ENCODE measurements around the gene EPB41L5. TPM values are rescaled to one million over a fixed set of nuclear protein-coding genes. Genes with fewer than 3 reads are reported as not detected.

Gene EPB41L5
- total RNA-seq, 1 donor from 2014 or later = 27.0 TPM

DNA sequence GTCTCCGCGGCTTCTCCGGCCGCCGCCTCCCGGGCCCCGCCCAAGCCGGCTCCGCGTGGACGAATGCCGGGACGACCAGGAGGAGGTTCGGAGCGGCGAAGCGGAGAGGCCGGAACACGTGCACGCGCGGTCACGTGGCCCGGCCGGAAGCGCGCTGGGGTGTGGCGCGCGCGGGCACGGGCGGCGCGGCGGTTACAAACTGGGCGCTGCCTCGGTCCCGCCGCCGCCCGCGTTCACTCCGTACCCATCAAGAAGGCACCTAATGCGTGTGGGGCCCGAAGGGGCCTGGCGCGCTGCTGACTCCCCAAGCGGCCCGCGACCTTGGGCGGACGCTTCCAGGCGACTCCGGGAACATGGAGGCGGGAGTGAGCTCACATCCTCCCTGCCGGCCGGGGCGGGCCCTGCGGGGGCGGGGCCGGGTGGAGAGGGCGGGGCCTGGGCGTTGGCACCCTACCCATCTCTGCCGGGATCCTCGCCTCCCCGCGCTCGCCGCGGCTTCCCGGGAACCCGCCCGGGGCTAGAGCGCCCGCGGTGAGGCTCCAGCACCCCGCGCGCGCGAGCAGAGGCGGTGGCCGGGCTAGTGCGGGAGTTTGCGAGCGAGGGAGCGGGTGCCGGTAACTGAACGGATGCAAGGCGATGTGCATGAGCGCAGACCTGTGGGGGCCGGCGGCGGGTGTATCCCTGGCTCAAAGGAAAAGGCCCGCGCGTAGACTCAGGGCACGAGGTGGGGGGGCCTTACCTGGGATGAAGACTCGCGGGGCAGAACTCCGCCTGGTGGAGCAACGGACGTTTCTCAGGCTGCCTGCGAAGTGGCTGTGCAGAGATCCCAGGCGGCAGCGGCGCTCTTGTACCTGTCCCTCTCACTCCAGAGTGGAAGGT is 210.4 kb downstream of the EPB41L5 start, which contains the start of gene TMEM185B:
Gene TMEM185B, minus strand, starts transcription at position 367 of the 879 bp plus-strand sequence. CDS start 424 bp downstream, outside the sequence.
- DNase-seq (ENCODE audit: low read depth) = no peak
- peak within 1 kb of the TSS; percentile 58 for H3K4me3 ChIP-seq (ENCODE audit: low read depth, low read length)
- TF ChIP-seq, protein P1, sequence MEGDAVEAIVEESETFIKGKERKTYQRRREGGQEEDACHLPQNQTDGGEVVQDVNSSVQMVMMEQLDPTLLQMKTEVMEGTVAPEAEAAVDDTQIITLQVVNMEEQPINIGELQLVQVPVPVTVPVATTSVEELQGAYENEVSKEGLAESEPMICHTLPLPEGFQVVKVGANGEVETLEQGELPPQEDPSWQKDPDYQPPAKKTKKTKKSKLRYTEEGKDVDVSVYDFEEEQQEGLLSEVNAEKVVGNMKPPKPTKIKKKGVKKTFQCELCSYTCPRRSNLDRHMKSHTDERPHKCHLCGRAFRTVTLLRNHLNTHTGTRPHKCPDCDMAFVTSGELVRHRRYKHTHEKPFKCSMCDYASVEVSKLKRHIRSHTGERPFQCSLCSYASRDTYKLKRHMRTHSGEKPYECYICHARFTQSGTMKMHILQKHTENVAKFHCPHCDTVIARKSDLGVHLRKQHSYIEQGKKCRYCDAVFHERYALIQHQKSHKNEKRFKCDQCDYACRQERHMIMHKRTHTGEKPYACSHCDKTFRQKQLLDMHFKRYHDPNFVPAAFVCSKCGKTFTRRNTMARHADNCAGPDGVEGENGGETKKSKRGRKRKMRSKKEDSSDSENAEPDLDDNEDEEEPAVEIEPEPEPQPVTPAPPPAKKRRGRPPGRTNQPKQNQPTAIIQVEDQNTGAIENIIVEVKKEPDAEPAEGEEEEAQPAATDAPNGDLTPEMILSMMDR (conservative IDR thresholded peaks at IDR 0.05; ENCODE audit: low read depth, low read length) = peak; percentile 43

GRCh38 chr2:120224256-120224655 is 211.4 kb downstream of the EPB41L5 start:
- TF ChIP-seq, protein P1 (conservative IDR thresholded peaks at IDR 0.05; ENCODE audit: low read depth, low read length) = no peak
- peak overlapping the region; percentile 58 for H3K4me3 ChIP-seq (ENCODE audit: low read depth, low read length)
- no peak for DNase-seq (ENCODE audit: low read depth)

DNA sequence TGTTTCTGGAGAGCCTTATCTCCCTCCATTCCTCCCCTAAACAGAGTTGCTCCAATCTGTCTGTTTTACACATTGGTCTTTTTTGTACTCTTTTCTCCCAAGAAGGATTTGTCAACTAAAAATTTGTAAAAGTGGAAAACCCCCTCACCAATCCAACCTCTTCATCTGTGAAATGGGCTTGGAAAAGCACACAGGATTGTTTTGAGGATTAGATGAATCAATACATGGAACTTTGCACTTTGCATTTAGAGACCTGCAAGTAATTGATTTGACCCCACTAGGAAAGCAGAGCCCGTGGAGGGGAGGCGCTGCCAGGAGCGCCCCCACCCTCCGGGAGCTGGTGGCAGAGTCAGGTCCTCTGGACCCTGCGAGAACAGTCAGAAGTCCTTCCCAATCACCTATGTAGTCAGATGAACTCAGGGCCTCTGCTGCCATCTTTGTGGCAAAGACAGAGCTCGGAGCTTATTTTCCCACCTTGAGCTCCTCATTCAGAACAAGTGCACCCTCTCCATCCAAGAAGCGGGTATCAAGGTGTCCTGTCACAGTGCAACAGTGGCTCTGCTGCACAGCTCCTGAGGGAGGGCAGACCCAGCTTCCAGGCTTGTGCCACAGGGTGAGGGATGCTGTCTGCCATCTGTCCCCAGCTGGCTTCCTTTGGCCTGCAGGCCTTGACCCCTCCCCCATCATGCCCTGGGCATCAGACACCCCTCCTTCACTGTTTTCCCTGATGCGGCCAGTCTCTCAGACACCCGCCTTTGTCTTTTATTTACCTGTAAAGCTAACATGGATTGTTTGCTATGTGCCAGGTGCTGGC is 212.1 kb downstream of the EPB41L5 start:
- no peak for DNase-seq (ENCODE audit: low read depth)
- no peak overlapping the region for H3K4me3 ChIP-seq (ENCODE audit: low read depth, low read length)
- TF ChIP-seq, protein P1 (conservative IDR thresholded peaks at IDR 0.05; ENCODE audit: low read depth, low read length) = no peak

DNA sequence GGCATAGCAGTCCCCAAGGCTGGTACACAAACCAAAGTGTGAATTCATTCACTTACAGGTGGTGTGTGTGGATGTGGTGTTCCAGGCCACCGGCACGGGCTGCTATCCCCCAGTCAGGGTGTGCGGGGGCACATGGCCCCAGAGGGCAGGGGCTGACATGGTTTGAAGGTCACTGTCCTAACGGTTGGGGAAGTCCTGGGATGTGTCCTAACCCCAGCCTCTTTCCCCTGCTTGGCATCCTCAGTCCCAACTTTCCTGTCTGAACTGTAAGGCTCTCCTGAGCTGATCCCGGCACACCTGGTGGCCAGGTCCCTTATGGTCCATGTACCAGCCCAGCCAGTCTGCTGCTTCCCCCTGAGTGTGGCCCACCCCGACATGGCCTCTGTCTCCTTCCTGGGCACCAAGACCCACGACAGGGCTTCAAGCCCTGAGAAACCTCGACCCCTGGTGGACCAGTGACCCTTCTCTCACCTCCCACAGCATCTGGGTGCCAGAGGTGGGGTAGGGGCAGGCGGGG is 212.7 kb downstream of the EPB41L5 start:
- no peak overlapping the region for H3K4me3 ChIP-seq (ENCODE audit: low read depth, low read length)
- DNase-seq (ENCODE audit: low read depth) = no peak
- TF ChIP-seq, protein P1 (conservative IDR thresholded peaks at IDR 0.05; ENCODE audit: low read depth, low read length) = no peak

- no peak overlapping the region for H3K4me3 ChIP-seq (ENCODE audit: low read depth, low read length)
- DNase-seq (ENCODE audit: low read depth) = no peak
- TF ChIP-seq, protein P1 (conservative IDR thresholded peaks at IDR 0.05; ENCODE audit: low read depth, low read length) = no peak
Measured at GRCh38 chr2:120226316-120226715, 213.4 kb downstream of the EPB41L5 start.

GRCh38 chr2:120227111-120227991 is 214.5 kb downstream of the EPB41L5 start:
- no peak overlapping the region for H3K4me3 ChIP-seq (ENCODE audit: low read depth, low read length)
- TF ChIP-seq, protein P1 (conservative IDR thresholded peaks at IDR 0.05; ENCODE audit: low read depth, low read length) = no peak
- DNase-seq (ENCODE audit: low read depth) = no peak

Data from epithelial cell of proximal tubule (primary cell).